Measurements from ENCODE around the gene CYLD.

DNA sequence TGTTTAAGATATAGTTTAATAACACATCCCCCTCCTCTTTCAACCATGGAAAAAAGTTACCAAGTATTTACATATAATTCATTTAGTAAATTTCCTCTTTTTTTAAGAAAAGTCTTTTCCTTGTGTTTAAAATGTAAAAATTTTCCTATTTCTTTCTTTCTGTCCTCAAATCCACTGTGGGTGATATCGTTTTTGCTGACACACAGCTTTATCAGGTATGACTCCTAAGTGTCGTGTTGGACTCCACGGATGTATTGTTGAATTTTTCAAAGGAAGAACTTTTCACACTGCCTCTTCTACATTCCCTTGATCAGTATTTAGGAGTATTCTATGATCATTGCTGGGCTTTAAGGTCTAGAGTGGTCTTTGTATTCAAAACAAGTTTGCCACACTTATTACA is 33.1 kb downstream of the CYLD start:
- TF ChIP-seq, protein P1, sequence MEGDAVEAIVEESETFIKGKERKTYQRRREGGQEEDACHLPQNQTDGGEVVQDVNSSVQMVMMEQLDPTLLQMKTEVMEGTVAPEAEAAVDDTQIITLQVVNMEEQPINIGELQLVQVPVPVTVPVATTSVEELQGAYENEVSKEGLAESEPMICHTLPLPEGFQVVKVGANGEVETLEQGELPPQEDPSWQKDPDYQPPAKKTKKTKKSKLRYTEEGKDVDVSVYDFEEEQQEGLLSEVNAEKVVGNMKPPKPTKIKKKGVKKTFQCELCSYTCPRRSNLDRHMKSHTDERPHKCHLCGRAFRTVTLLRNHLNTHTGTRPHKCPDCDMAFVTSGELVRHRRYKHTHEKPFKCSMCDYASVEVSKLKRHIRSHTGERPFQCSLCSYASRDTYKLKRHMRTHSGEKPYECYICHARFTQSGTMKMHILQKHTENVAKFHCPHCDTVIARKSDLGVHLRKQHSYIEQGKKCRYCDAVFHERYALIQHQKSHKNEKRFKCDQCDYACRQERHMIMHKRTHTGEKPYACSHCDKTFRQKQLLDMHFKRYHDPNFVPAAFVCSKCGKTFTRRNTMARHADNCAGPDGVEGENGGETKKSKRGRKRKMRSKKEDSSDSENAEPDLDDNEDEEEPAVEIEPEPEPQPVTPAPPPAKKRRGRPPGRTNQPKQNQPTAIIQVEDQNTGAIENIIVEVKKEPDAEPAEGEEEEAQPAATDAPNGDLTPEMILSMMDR (IDR thresholded peaks at IDR 0.05): no peak
- TF ChIP-seq EP300 (IDR thresholded peaks at IDR 0.05; ENCODE audit: low read depth): no peak
- TF ChIP-seq POLR2AphosphoS5 (IDR thresholded peaks at IDR 0.05): no peak
- TF ChIP-seq POLR2A (IDR thresholded peaks at IDR 0.05): no peak

Data from transverse colon (tissue), 4 donors.